Measurements from ENCODE around the gene TEAD4. TPM values are rescaled to one million over a fixed set of nuclear protein-coding genes. Genes with fewer than 3 reads are reported as not detected.
A peak's percentile ranks its signal among the peaks of the same experiment; 100 is the strongest.

Gene TEAD4
- total RNA-seq, 1 experiment from 2014 or later, result 127 TPM

DNA sequence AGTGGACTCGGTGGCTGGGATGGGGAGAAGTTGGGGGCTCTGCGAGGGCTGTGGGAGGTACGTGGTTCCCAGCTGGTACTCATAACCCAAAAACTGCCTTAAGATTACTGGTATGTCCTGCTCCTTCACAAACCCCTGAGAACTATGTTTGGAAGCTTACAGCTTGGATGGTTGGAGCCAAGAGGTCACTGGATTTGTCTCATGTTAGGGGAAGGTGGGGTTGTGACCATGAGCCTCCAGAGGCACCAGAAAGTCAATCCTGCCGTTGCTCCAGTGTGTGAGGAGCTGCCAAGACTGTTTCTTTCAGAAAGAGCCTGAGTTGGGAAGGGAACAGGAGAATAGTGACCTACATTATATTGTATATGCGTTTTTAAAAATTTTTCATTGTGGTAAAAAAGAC is 33.5 kb downstream of the TEAD4 start:
- no peak overlapping the region for H2BK15ac ChIP-seq (ENCODE audit: low read depth, low read length)
- Mint-ChIP-seq H3K27me3 (ENCODE audit: low read depth) (no peaks in the 10 kb centered on the region), H3K9me3 (peaks cover 7 to 15% of the 10 kb centered on the region in 2 experiments), H3K36me3 (ENCODE audit: insufficient read depth in 1 of 3, low read depth in 3 of 3) (peaks cover 26 to 70% (median 42%) of the 10 kb centered on the region in 3 experiments), H3K4me1 (peaks cover 18 to 26% of the 10 kb centered on the region in 2 experiments), H3K27ac (peak overlapping the region in 2 of 3 experiments; percentile 69 to 88; a peak in 3 of 7 replicates), H3K4me3 (no peak overlapping the region)
- no peak overlapping the region for H3K14ac ChIP-seq (ENCODE audit: insufficient read depth, low read length)
- H2AK5ac ChIP-seq (ENCODE audit: insufficient read length, low read length), result no peak overlapping the region
- no peak overlapping the region for H3K23ac ChIP-seq (ENCODE audit: insufficient read length, low read depth, low read length)
- no peak overlapping the region for H2BK20ac ChIP-seq (ENCODE audit: low read depth, low read length, poor library complexity, severe bottlenecking)
- peaks cover 20% of the 10 kb centered on the region; the same call in 1 of the 2 replicates for H3K79me2 ChIP-seq (ENCODE audit: insufficient read depth, low read length)
- WGBS (ENCODE audit: extremely low coverage, insufficient read length, low lambda C conversion rate), result no CpG with 5 or more reads among the region's 5 CpGs
- no peak overlapping the region for H2AFZ ChIP-seq (ENCODE audit: low read length)
- TF ChIP-seq, protein P1, sequence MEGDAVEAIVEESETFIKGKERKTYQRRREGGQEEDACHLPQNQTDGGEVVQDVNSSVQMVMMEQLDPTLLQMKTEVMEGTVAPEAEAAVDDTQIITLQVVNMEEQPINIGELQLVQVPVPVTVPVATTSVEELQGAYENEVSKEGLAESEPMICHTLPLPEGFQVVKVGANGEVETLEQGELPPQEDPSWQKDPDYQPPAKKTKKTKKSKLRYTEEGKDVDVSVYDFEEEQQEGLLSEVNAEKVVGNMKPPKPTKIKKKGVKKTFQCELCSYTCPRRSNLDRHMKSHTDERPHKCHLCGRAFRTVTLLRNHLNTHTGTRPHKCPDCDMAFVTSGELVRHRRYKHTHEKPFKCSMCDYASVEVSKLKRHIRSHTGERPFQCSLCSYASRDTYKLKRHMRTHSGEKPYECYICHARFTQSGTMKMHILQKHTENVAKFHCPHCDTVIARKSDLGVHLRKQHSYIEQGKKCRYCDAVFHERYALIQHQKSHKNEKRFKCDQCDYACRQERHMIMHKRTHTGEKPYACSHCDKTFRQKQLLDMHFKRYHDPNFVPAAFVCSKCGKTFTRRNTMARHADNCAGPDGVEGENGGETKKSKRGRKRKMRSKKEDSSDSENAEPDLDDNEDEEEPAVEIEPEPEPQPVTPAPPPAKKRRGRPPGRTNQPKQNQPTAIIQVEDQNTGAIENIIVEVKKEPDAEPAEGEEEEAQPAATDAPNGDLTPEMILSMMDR (conservative IDR thresholded peaks at IDR 0.05), result no peak
- H3K9me3 ChIP-seq (ENCODE audit: control insufficient read depth, low read depth, low read length), result no peaks in the 10 kb centered on the region
- no peak overlapping the region for H3K18ac ChIP-seq (ENCODE audit: insufficient read length, low read depth, low read length)
- no peak overlapping the region for H2BK120ac ChIP-seq (ENCODE audit: low read depth, low read length, poor library complexity, severe bottlenecking)
- no peak overlapping the region for H2BK12ac ChIP-seq (ENCODE audit: insufficient read length, low read depth, low read length)
- H3K4me2 ChIP-seq (ENCODE audit: insufficient read depth, insufficient read length, low read length), result no peak overlapping the region
- no peak overlapping the region for H3K4ac ChIP-seq (ENCODE audit: low read depth, low read length)
- peaks cover 3% of the 10 kb centered on the region for H4K20me1 ChIP-seq (ENCODE audit: control insufficient read depth, insufficient read depth, insufficient read length)
- H3K79me1 ChIP-seq (ENCODE audit: insufficient read depth, low read depth, low read length, poor library complexity, severe bottlenecking), result peaks cover 8% of the 10 kb centered on the region
- H3K27me3 ChIP-seq (ENCODE audit: insufficient read depth, low read length), result no peaks in the 10 kb centered on the region
- no peak for DNase-seq
- no peak overlapping the region for H3K9ac ChIP-seq (ENCODE audit: extremely low read depth, insufficient read length, low read length)
- H3K23me2 ChIP-seq (ENCODE audit: insufficient read length, low read depth, low read length, poor library complexity, severe bottlenecking), result no peaks in the 10 kb centered on the region
- no peaks in the 10 kb centered on the region; the same call in 1 of the 2 replicates for H3K4me1 ChIP-seq (ENCODE audit: insufficient read depth, low read length)
- no peak overlapping the region for H4K8ac ChIP-seq (replicated peaks; ENCODE audit: insufficient read length, low read depth, low read length)
- H3K56ac ChIP-seq (ENCODE audit: insufficient read length, low read depth, low read length), result no peak overlapping the region
- H2BK5ac ChIP-seq (ENCODE audit: insufficient read length, low read length), result no peak overlapping the region
- H4K91ac ChIP-seq (ENCODE audit: insufficient read length, low read depth, low read length), result no peak overlapping the region
- H4K5ac ChIP-seq (ENCODE audit: insufficient read length, low read depth, low read length), result no peak overlapping the region
- no peak overlapping the region for H3T11ph ChIP-seq (ENCODE audit: low read length)
- no peak overlapping the region for H3K27ac ChIP-seq (ENCODE audit: insufficient read length, low read depth, low read length)
